Measurements from ENCODE around the gene C1orf105.
"Not testable (repeated sequence)": the region's sequence is repeated elsewhere in the genome, so short reads cannot be mapped to it uniquely, and the experiment has no call there.

C1orf105 gene

DNA sequence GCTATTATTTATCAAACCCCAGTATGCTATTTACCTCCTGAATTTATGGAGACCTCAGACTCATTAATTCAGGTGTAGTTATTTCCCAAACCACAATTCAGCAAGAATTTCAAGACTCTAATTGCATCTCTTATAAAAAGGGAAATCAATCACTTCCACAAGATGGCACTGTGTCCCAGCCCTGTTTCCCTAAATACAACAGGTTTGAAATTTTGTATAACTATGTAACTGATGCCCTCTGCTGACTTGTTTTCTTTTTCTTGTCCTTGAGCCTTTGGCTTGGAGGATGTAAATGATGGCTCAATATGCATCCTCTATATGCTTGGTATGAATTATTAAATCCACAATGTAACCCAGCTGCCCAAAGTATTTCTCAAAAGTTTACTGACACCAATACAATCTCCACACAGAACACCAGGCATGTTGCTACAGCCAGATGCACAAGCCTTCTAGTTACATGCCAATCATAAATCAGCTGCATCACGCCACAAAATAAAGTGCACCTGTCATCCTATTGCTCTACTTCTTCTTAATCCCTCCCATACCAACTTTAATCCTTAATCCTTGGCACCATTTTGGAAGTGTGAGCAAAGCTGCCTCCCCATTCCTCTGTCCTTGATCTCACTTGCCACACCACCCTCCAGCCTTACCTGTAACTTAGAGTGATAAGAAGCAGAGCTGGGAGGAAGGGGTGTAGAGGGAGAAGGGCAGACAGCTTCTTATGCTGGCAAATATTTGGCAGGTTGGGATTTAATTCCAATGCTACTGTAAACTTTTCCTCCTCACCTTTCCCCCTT lies 9.0 kb downstream of the C1orf105 start:
- DNase-seq (ENCODE audit: low read depth), result no peak

DNA sequence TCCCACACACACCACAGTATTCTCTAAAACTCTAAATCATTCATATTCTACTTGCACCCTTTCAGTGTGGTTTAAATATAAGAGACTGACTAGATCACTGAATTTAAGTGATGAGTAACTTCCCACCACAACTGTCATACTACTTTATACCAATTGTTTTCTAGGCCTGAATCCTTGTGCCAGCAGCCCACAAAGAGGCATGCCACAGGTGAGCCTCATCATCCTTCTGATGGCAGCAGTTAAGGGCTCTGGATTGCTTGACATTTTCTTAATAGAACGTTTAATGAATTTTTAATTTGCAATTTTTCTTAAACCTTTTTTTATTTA lies 9.6 kb downstream of the C1orf105 start:
- DNase-seq (ENCODE audit: low read depth), result no peak

DNA sequence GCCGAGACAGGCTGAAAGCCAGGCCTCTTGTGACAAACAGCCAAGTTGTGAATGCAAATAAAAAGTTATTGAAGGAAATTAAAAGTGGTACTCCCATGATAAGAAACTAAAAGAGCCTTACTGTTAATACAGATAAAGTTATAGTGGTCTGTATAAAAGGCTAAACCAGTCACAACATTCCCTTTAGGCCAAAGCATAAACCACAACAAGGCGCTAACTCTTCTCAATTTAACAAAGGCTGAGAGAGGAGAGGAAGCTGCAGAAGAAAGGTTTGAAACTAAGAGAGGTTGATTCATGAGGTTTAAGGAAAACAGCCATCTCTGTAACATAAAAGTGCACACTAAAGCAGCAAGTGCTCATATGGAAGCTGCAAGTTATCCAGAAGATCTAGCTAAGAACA lies 10.7 kb downstream of the C1orf105 start:
- no peak for DNase-seq (ENCODE audit: low read depth)

DNA sequence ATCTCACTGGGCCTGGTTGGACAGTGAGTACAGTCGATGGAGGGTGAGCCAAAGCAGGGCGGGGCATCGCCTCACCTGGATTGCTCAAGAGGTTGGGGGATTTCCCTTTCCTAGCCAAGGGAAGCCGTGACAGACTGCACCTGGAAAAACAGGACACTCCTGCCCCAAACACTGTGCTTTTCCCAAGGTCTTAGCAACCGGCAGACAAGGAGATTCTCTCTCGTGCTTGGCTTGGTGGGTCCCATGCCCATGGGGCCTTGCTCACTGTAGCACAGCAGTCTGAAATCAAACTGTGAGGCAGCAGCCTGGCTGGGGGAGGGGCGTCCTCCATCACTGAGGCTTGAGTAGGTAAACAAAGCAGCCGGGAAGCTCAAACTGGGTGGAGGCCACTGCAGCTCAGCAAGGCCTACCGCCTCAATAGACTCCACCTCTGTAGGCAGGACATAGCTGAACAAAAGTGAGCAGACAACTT lies 11.3 kb downstream of the C1orf105 start:
- DNase-seq (ENCODE audit: low read depth), result no peak

DNA sequence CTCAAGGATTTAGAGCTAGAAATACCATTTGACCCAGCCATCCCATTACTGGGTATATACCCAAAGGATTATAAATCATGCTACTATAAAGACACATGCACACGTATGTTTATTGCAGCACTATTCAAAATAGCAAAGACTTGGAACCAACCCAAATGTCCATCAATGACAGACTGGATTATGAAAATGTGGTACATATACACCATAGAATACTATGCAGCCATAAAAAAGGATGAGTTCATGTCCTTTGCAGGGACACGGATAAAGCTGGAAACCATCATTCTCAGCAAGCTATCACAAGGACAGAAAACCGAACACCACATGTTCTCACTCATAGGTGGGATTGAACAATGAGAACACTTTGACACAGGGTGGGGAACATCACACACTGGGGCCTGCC lies 16.7 kb downstream of the C1orf105 start:
- not testable (repeated sequence) for DNase-seq (ENCODE audit: low read depth)

DNA sequence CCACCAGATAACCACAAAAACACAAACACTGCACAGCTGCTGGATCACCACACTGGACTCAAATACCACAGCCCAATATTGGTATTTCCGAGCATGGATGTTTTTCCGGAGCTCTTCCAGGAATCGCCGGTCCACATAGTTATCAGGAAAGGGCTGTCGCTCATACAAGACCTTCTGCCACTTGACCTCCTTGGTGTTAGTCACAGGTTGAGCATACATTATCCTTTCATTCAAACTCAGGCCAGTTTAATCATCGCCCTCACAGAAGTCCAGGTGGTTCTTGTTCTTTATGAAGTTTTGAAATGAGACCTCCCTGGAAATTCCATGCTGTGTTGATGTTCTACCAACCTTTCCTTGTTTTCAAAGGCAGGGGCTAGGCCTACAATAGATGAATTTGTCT lies 21.9 kb downstream of the C1orf105 start:
- no peak for DNase-seq (ENCODE audit: low read depth)

DNA sequence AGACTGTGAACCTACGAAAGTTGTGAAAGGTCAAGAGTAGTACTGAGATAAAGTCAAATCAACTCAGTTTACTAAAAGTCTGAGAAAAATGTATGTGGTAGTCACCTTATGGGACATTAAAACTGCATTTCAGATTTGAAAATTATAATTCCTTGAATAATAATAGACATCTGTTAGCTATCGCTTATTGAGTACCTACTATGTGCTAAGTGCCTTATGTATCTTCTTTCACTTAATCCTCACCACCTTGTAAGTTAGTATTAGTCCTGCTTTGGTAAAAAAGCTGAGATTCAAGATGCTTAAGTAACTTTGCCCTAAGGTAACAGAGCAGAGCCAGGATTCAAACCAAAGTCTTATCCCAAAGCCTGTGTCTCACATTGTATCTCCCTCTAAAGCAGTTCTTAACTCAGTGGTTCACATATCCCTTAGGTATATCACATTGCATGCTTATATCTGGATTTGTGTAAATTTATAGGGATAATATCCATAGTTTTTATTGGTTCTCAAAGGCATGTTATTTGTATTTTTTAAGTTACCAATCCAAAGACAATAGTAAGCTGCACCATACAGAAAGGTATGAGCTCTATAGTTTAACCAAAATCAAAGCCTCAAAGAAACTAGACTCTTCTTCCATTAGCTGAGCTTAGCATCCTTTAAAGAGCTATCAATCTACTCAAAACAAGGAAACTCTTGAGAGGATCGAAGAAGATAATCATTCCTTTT lies 22.5 kb downstream of the C1orf105 start:
- no peak for DNase-seq (ENCODE audit: low read depth)

DNA sequence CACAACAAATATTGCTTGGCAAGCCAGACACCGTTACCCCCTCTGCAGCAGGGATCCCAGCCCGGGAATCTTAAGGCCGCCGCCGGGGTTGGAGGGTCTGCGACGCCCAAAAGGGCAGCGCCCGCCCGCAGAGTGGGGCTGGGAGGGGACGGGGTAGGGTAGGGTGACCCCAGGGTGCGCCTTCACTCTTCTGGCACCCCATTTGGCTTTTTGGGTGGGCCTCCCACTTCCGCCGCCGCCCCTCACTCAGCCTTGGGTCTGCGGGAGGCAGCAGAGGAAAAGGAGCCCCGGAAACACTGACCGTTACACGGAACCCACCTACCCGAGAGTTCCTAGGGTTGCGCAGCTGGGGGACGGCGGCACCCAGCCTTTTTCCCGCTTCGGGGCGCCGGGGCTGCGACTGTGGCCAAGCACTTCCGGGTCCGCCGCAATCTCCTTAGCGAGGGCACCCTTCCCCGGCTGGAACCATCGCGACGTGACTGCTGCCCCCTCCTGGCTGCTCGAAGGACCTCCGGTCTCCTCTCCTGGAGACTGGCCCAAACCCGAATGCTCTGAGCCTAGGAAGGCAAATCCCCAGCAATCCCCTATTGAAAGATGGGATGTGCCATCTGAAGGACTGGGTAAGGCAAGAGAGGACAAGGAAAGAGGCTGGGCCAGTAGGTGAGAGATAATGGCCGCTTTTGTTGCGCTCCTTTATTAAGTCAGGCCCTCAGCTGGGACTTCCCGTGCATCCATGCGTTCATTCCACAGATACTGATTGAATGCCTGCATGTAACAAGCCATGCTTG lies 23.4 kb downstream of the C1orf105 start, which contains the start of gene PIGC:
TSS of gene PIGC (minus strand) at position 404 of the 788 bp plus-strand sequence. CDS start 1,447 bp downstream, outside the sequence.
- DNase-seq (ENCODE audit: low read depth), result peak; percentile 80

DNA sequence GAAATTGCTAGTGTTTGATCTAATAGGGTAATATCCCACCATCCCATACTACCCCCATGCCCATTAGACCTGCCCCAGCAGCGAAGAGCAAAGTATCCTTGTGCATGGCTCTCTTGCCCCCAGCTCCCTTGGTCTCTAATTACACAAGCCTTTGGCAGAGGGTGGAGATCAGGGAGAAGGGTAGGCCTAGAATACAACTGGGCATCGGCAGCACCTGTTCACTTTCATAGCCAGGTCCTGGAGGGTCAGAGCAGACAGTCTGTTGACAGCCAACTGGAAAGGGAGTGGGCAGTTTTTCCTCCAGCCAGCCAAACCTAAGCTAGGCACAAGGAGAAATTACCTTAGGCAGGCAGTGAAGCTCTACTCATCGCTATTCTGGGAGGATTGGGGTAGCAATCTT lies 26.1 kb downstream of the C1orf105 start:
- DNase-seq (ENCODE audit: low read depth), result no peak

DNA sequence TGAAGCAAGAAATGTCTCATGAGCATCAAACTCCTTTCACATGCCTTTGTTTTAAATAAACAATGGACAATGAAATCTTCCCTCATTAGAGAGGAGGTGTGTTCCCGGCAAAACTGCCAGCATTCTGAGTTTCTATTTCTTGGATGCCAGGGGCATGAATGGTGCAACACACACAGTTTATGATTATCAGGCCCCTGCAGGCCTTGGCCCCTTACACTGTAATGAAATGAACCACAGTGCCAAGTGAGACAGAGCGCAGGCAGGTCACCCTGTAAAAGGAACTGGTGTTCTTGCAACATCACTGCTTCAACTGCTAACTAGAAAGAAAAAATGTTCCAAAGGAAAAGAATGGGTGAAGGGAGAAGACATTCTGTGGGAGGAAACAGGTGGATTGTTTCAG lies 27.2 kb downstream of the C1orf105 start:
- DNase-seq (ENCODE audit: low read depth), result no peak

DNA sequence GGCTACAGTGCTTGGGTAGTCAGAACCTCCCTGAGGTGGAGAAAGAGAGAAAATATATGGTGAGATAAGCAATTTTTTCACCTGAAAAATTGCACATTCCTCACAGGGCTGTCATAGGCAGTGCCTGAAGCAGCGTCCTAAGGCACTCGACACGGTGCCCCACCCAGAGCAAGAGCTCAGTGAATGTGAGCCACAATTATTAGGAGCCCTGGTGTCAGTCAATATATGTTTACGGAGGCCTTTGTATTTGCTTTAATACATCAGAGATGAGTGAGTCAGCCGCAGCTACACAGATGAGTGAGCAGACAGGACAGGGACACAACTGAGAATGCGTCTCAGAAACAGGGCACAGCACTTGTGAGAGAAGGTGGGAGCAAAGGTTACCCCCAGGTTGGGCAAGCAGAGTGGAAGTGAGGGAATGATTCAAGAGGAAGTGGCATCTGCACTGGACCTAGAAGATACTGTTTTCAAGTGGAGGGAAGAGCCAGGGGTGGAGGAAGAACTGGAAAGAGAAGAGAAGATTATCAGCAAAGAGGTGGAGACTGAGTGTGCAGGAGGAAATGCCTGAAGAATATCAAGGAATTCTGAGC lies 28.6 kb downstream of the C1orf105 start:
- no peak for DNase-seq (ENCODE audit: low read depth)

DNA sequence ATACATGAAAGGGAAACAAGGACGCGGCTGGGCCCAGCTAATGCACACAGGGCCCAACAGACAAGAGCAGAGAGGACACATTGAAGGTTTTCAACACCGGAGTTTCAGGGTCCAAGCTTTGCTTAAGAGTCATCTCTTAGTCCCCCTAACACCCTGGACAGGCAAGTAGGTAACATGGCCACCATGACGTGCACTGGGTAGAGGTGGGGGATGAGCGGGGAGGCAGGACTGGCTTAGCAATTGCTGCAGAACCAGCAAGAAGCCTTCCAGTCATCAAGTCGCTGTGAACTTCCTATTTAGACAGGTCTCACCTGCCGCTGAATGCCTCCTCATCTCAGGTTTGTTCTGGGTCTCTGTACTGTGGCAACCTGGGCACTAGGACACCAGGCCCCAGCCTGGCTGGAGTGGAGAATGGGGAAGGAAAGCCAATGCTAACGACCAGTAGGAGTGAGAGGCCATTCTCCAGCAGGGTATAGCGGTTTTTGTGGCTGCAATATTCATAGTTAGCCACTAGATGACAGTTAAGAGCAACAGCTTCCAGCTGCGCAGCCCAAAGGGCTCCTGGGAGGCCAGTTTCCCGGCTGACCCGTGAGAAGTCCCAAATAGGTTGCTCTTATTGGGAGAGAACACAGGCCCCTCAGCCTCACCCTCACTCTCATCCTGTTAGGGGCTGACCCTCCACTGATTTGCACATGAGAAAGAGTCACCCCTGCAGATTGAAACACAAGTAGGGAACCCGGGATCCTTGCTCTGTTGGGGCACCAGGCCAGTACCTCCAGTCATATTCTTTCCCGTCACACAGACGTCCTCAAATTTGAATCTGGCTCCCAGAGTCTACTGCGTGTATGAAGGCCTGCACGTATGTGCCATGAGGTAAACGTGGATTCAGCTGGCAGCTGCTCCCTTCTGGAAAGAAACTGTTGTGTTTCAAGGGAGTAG lies 29.4 kb downstream of the C1orf105 start:
- no peak for DNase-seq (ENCODE audit: low read depth)

DNA sequence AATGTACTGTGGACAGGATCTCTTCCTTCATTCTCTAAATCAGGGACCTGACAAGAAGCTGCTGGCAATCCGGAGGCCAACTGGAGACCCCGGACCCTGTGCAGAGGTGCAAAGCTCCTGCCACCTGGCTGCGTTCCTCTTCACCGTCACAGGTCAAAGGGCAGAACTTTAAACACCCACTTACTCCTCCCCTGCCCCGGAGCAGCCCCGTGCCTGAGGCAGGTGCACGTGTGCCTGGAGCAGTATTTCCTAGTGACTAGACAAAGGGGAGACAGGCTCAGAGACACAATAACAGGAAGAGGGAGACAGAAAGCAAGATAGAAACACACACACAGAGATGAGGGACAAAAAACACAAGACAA lies 30.0 kb downstream of the C1orf105 start:
- no peak for DNase-seq (ENCODE audit: low read depth)

DNA sequence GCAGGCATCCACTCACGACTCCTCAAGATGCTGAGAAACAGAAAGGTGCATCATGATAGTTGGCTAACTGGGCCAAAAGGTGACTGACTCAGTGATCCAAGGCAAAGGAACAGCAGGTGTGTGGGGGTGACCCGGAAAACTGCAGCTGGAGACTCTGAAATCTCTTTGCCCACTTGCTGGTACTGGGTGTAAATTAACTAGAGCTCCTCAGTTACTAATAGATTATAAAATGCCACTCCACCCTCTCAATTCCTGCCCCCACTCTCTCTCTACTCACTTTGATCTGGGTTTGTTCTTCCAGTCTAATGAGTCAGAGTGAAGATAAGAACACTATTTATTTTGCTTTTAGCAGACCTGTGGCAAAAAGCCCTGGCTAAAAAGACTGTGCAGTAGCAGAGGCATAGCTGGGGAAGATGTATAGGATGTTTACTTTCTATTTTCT lies 30.5 kb downstream of the C1orf105 start:
- DNase-seq (ENCODE audit: low read depth), result no peak

DNA sequence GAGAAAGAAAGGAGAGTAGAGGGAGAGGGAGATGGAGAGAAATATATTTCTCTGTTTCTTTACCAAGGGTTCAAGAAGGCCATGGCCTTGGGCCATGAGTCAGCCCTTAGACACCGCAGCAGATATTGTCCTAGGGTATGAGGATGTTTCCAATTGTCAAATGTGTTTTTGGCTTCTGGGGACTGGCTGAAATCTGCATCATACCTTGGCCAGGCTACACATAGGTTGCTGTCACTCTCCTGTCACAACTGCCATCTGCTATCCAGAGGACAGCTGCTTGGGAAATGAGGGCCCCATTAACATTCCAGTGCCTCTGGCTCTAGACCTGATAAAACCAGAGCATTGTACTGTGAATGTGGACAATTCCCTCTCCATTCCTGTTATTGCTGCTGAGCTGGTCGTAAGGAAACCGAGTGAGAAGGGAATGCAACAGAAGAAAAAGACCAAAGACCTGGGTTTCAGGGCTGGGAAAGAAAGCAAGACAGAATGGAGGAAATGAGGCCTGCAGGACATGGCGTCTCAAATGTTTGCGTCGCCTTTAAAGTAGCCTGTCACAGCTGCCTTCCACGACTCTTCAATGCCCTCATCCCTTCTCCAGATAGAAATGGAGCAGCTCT lies 32.2 kb downstream of the C1orf105 start:
- no peak for DNase-seq (ENCODE audit: low read depth)

DNA sequence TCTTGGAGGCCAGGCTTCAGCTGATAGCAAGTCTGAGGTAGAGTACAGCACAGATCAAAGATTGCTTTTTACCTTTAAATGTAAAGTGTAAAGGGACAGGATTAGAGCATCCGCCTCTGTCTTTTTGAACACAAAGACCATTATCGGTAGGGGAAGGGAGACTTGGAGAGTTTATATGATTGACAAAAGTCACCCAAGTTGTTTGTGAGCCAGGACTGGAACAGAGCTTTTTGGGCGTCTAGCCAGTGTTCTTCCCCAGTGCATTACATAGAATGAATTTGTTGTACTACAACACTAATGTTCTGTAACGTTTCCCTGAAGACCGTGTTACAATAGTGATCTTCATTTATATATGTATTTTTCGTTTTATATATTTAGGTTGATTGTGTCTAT lies 32.7 kb downstream of the C1orf105 start:
- DNase-seq (ENCODE audit: low read depth), result no peak

DNA sequence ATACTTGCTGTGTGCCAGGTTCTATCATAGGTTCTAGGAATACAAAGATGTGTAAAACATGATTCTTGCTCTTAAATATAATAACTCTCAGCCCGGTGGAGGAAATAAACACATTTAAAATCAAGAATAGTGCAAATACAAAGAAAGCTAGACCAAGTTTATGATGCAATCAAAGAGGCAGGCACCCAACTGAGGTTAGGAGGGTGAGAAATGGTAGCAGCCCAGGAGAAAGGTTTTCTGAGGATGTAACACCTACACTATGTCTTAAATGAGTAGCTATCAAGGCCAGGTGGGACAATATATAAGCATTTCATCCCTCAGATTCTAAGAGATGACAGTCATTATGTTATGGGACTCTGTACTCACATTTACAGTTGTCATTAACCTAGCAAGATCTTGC lies 33.1 kb downstream of the C1orf105 start:
- DNase-seq (ENCODE audit: low read depth), result no peak

DNA sequence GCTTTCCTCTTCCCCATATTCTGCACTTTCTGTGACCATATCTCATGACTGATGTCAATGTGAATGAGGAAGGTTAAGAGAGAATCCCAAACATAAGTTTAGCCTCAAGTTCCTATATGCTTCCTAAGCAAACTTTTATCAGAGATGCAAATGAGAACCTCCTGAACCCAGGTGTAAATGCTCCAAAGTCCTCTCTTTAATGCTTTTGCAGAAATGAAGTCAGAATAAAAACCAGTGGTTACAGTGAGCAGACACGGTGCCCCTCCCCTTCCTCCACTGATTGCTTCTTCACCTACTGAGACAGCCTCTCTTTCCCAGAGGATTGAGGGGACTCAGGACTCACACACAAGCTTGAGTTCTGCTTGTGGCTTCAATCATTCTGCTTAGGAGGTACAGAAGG lies 35.0 kb downstream of the C1orf105 start:
- no peak for DNase-seq (ENCODE audit: low read depth)

DNA sequence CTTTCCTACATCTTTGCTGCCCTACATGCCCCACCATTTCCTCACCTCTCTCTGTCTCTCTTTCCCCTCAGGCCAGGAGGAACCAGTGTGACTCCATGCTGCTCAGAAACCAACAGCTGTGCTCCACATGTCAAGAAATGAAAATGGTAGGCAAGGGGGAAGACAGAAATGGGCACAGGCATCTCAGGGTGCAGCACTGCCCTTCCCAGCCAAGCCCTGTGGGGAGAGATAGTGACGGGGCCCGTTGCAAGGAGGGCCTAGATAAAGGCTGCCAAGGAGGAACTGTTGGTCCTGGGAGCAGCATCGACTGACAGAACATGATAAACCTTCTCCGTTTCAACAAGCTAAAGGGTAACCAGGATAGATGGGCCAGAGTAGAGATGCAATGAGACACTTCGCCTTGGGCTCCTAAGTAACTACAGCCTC lies 35.9 kb downstream of the C1orf105 start:
- DNase-seq (ENCODE audit: low read depth), result no peak

DNA sequence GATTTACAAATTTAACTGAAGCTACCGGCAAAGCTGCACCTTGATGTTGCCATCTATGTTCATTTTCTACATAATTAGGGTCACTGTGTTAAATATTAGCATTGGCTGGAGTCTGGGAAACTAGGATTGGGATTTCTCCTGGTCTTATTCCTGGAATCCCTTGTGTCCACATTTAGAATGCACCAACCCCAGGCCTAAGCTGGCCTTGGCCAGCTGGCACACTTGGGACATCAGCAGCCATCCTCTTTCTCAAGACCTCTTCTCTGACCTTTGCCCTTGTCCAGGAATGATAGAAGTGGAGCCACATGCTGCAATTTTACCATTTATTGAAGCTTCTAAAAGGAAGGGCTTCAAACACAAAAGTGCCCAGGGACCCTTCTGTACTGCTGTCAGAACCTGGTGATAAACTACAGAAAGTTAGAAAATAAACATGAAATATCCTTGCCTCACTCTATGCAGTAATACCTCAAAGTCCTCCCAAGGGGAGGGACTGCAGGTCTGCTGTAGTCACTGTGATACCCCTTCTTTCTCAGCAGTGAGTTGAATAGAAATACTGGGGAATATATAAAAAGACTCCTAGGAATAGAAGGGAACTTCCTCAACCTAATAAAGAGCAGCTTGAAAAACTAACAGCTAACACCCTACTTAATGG lies 37.1 kb downstream of the C1orf105 start:
- no peak for DNase-seq (ENCODE audit: low read depth)
